ENCODE data around the gene HOTAIR. TPM values are rescaled to one million over a fixed set of nuclear protein-coding genes. Genes with fewer than 3 reads are reported as not detected.
A peak's percentile ranks its signal among the peaks of the same experiment; 100 is the strongest.

The HOTAIR gene
- total RNA-seq, 1 donor from 2014 or later = not detected

DNA sequence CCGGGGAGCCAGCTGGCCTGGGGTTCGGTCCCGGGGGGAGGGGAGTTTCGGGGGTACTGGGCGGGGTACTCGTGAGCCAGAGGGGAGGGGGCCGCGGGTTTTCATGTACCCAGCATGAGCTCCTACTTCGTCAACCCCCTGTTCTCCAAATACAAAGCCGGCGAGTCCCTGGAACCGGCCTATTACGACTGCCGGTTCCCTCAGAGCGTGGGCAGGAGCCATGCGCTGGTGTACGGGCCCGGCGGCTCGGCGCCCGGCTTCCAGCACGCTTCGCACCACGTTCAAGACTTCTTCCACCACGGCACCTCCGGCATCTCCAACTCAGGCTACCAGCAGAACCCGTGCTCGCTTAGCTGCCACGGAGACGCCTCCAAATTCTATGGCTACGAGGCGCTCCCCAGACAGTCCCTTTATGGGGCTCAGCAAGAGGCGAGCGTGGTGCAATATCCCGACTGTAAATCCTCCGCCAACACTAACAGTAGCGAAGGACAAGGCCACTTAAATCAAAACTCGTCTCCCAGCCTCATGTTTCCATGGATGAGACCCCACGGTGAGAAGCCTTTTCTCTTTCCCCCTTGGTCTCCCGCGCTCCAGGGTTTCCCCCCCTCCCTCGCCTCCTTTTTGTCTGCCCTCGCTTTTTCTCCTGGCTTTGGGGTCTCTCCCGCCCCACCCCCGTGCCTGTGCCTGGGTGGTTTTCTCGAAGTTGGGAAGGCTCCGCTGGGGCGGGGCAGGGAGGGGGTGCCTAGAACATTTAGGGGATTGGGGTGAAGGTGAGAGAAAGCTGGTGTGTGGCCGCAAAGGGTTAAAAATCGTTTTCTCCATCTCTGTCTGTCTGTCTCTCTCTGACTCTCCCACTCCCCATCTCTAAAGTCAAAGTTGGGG, 34.7 kb upstream of the HOTAIR start:
- H3K27ac Mint-ChIP-seq = no peak overlapping the region
- DNase-seq (ENCODE audit: low spot score, unreplicated experiment) = no peak
- H3K4me1 Mint-ChIP-seq (ENCODE audit: low read depth) = peaks cover 6% of the 10 kb centered on the region
- no peaks in the 10 kb centered on the region for H3K9me3 Mint-ChIP-seq (ENCODE audit: low read depth)
- TF ChIP-seq, protein P1, sequence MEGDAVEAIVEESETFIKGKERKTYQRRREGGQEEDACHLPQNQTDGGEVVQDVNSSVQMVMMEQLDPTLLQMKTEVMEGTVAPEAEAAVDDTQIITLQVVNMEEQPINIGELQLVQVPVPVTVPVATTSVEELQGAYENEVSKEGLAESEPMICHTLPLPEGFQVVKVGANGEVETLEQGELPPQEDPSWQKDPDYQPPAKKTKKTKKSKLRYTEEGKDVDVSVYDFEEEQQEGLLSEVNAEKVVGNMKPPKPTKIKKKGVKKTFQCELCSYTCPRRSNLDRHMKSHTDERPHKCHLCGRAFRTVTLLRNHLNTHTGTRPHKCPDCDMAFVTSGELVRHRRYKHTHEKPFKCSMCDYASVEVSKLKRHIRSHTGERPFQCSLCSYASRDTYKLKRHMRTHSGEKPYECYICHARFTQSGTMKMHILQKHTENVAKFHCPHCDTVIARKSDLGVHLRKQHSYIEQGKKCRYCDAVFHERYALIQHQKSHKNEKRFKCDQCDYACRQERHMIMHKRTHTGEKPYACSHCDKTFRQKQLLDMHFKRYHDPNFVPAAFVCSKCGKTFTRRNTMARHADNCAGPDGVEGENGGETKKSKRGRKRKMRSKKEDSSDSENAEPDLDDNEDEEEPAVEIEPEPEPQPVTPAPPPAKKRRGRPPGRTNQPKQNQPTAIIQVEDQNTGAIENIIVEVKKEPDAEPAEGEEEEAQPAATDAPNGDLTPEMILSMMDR (IDR thresholded peaks at IDR 0.05; ENCODE audit: unreplicated experiment) = no peak
- H3K27me3 Mint-ChIP-seq = peaks cover 98% of the 10 kb centered on the region
- H3K4me3 Mint-ChIP-seq (ENCODE audit: low read depth) = peak overlapping the region; percentile 21
- H3K36me3 Mint-ChIP-seq (ENCODE audit: insufficient read depth) = no peaks in the 10 kb centered on the region

DNA sequence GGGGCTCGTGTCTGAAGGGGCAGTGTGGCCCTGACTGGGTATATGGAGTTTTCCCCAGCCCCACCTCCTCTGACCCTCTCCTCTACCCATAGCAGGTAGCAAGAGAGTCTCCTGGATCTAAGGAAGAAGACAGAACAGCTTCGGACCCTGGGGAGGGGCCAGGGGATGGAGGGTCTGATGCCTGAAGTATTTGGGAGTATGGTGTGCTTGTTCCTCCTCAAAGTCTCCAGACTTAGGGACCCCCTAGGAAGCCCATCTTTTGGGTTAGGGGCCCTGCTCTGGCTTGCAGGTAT, 33.5 kb upstream of the HOTAIR start:
- no peak overlapping the region for H3K4me3 Mint-ChIP-seq (ENCODE audit: low read depth)
- no peak for DNase-seq (ENCODE audit: low spot score, unreplicated experiment)
- no peaks in the 10 kb centered on the region for H3K36me3 Mint-ChIP-seq (ENCODE audit: insufficient read depth)
- peaks cover 98% of the 10 kb centered on the region for H3K27me3 Mint-ChIP-seq
- H3K4me1 Mint-ChIP-seq (ENCODE audit: low read depth) = peaks cover 6% of the 10 kb centered on the region
- TF ChIP-seq, protein P1 (IDR thresholded peaks at IDR 0.05; ENCODE audit: unreplicated experiment) = no peak
- no peaks in the 10 kb centered on the region for H3K9me3 Mint-ChIP-seq (ENCODE audit: low read depth)
- no peak overlapping the region for H3K27ac Mint-ChIP-seq

DNA sequence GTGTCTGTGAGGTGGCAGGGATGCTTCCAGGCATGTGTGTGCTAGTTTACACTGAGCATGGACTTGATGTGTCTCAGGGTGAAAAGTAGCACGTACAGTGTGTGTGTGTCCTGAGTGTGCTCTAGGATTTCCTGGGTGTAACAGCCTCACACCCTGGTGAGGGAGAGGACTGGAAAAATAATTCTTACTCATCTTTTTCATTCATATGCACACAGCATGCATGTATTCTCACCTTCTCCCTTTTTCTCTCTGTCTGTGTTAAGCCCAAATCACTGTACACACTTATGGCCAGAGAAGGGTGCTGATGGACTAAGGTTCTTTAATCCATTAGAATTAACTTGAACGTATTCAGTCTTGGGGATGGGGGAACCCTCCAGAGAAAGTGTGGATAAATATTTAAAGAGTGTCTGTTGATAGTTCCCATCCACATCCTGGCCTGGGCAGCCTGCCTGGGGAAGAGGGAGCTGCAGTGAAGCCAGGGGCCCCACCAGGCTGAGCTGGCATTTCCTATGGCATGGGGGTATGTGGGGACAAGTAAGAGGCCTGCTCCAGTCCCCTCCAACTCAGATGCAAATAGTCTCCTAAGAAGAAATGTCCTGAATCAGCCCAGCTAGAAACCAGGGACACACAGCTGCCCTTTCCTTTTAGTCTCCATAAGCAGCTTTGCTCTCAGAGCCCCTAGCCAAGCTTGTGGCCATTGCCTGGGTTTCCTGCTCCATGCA, 32.9 kb upstream of the HOTAIR start:
- H3K27ac Mint-ChIP-seq = no peak overlapping the region
- peaks cover 98% of the 10 kb centered on the region for H3K27me3 Mint-ChIP-seq
- no peaks in the 10 kb centered on the region for H3K36me3 Mint-ChIP-seq (ENCODE audit: insufficient read depth)
- no peak for DNase-seq (ENCODE audit: low spot score, unreplicated experiment)
- H3K9me3 Mint-ChIP-seq (ENCODE audit: low read depth) = no peaks in the 10 kb centered on the region
- no peak overlapping the region for H3K4me3 Mint-ChIP-seq (ENCODE audit: low read depth)
- peaks cover 6% of the 10 kb centered on the region for H3K4me1 Mint-ChIP-seq (ENCODE audit: low read depth)
- TF ChIP-seq, protein P1 (IDR thresholded peaks at IDR 0.05; ENCODE audit: unreplicated experiment) = no peak

DNA sequence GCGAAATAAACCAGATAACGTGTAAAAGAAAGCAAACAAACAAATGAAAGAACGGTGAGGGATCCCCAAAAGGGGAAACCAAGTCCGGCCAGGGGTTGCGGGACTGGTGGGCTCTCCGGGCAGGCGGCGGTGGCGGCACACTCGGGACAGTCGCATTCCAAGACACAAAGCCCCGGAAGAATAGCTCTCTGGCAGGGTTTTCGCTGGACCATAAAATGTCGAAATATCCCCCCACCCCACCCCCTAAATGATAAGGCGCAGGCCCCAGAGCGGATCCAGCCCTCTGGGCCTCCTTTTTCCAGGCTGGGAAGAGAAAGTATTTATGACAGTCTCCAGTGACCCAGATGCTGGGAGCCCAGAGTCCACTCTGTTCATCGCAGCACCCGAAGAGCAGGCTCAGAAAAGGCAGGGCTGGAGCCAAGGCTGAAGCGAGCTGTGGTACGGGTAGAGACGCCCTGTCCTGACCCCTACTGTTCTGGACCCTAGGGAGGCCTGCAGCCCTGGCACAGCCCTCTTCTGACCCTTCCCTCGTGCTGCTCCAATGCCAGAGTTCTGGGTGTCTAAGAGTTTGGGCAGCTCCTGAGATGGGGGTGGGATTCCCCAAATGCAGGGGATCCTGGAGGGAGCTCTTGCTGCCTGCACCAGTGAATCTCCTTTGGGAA, 31.9 kb upstream of the HOTAIR start:
- TF ChIP-seq, protein P1 (IDR thresholded peaks at IDR 0.05; ENCODE audit: unreplicated experiment) = no peak
- Mint-ChIP-seq H3K36me3 (ENCODE audit: insufficient read depth) (no peaks in the 10 kb centered on the region), H3K9me3 (ENCODE audit: low read depth) (no peaks in the 10 kb centered on the region), H3K4me3 (ENCODE audit: low read depth) (no peak overlapping the region), H3K4me1 (ENCODE audit: low read depth) (peaks cover 6% of the 10 kb centered on the region), H3K27me3 (peaks cover 98% of the 10 kb centered on the region), H3K27ac (peak overlapping the region; percentile 12)
- no peak for DNase-seq (ENCODE audit: low spot score, unreplicated experiment)

DNA sequence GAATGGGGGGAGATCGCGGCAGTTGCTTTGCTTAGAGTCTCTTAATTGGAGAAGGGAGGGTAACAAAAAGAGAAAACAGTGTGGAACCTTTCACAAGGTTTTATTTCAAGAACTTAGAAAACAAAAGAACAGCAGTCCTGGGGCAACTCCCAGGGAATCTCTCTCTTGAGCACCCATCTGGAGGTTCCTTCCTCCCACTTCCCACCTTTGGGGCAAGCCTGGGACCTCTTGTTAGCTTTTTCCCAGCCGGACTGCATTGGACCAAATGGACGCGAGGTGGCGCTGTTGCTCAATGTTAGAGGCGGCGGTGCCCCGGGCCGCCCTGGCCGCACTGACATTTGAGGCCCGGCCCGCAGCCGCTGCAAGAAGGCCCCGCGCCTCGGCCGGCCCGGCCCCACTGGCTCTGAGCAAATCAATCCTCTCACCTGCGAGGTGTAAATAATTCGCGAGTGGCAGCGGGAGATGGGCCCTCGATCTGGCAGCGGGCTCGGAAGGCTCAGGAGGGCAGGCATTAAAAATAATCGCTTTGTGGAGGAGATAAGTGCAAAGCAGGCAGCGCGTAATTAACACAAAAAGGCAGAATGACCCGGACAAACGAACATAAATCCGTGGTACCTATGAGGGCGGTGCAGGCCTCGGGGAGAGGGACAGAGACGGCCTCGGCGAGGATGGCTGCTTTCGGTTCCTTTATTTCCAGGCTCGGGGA, 31.3 kb upstream of the HOTAIR start:
- H3K4me3 Mint-ChIP-seq (ENCODE audit: low read depth) = no peak overlapping the region
- H3K9me3 Mint-ChIP-seq (ENCODE audit: low read depth) = no peaks in the 10 kb centered on the region
- DNase-seq (ENCODE audit: low spot score, unreplicated experiment) = peak; percentile 93
- H3K4me1 Mint-ChIP-seq (ENCODE audit: low read depth) = peaks cover 6% of the 10 kb centered on the region
- H3K36me3 Mint-ChIP-seq (ENCODE audit: insufficient read depth) = no peaks in the 10 kb centered on the region
- H3K27ac Mint-ChIP-seq = peak overlapping the region; percentile 12
- H3K27me3 Mint-ChIP-seq = peaks cover 98% of the 10 kb centered on the region
- TF ChIP-seq, protein P1 (IDR thresholded peaks at IDR 0.05; ENCODE audit: unreplicated experiment) = peak; percentile 97

Data from progenitor cell of endocrine pancreas (in vitro differentiated cells).